SK-N-SH (cell line): ENCODE data around the gene CENPP.

Source experiments
- CTCF ChIP-seq: fragments of 200-600 bp; sonication (generic); IDR thresholded peaks from 2 replicates; pipeline ENCODE4 v1.6.1; 2017; ENCODE audit warnings: antibody characterized with exemption, mild to moderate bottlenecking, moderate library complexity
- ELF1 ChIP-seq: IDR thresholded peaks from 2 replicates; pipeline ENCODE4 v1.4.0; 2012
- MAX ChIP-seq: IDR thresholded peaks from 2 replicates; pipeline ENCODE4 v1.4.0; 2012; ENCODE audit warnings: low read depth
- MEF2A ChIP-seq: IDR thresholded peaks from 2 replicates; pipeline ENCODE4 v1.4.0; 2012; ENCODE audit warnings: low read depth, borderline replicate concordance
- RXRA ChIP-seq: IDR thresholded peaks from 2 replicates; pipeline ENCODE4 v1.4.0; 2012; ENCODE audit warnings: low read depth, mild to moderate bottlenecking, borderline replicate concordance

GRCh38 chr9:92407818-92408217, 82.1 kb downstream of the CENPP start:
- TF ChIP-seq CTCF (no peak), MAX (no peak), ELF1 (no peak), MEF2A (no peak), RXRA (no peak)
